Measurements from ENCODE around the gene PLK5. TPM values are rescaled to one million over a fixed set of nuclear protein-coding genes. Genes with fewer than 3 reads are reported as not detected.
A peak's percentile ranks its signal among the peaks of the same experiment; 100 is the strongest.

The PLK5 gene
- total and polyA plus RNA-seq, 5 experiments from 2014 or later = not detected

- H3K4me1 Mint-ChIP-seq = peaks cover 0 to 6% (median 0%) of the 10 kb centered on the region in 4 donors
- no peaks in the 10 kb centered on the region for H3K9me3 Mint-ChIP-seq
- H3K27ac Mint-ChIP-seq = no peak overlapping the region
- POLR2A ChIA-PET = no interaction called here
- no peaks in the 10 kb centered on the region for H3K36me3 Mint-ChIP-seq
- H3K4me3 Mint-ChIP-seq = no peak overlapping the region
- ATAC-seq (no peak), DNase-seq (no peak)
- no peaks in the 10 kb centered on the region for H3K27me3 Mint-ChIP-seq
These were observed 36.5 kb downstream of the PLK5 start for GRCh38 chr19:1560286-1560882.

GRCh38 chr19:1561236-1561842 is 37.5 kb downstream of the PLK5 start:
- DNase-seq = peak in 1 of 10 donors; percentile 50
- POLR2A ChIA-PET = no interaction called here
- no peaks in the 10 kb centered on the region for H3K27me3 Mint-ChIP-seq
- no peak overlapping the region for H3K27ac Mint-ChIP-seq
- H3K36me3 Mint-ChIP-seq = no peaks in the 10 kb centered on the region
- no peak overlapping the region for H3K4me3 Mint-ChIP-seq
- H3K4me1 Mint-ChIP-seq = peaks cover 0 to 6% (median 0%) of the 10 kb centered on the region in 4 donors
- H3K9me3 Mint-ChIP-seq = no peaks in the 10 kb centered on the region
- no peak for ATAC-seq

GRCh38 chr19:1563251-1563650 is 39.4 kb downstream of the PLK5 start:
- no peaks in the 10 kb centered on the region for H3K36me3 Mint-ChIP-seq
- peak overlapping the region in 1 of 10 donors; percentile 4 for H3K4me3 Mint-ChIP-seq
- peak overlapping the region in 1 of 10 donors; percentile 18 for H3K27ac Mint-ChIP-seq
- no peaks in the 10 kb centered on the region for H3K27me3 Mint-ChIP-seq
- ATAC-seq (no peak), DNase-seq (peak in 1 of 10 donors; percentile 21)
- peaks cover 0 to 6% (median 0%) of the 10 kb centered on the region in 4 donors for H3K4me1 Mint-ChIP-seq
- H3K9me3 Mint-ChIP-seq = no peaks in the 10 kb centered on the region
- POLR2A ChIA-PET = no interaction called here

- POLR2A ChIA-PET = interaction anchor here (1.1 kb wide), 1 partner anchor 86 kb away, joined by 3 read pairs; no protein-coding TSS in a partner anchor
- H3K4me1 Mint-ChIP-seq = peaks cover 4 to 9% (median 5%) of the 10 kb centered on the region in 4 donors
- H3K36me3 Mint-ChIP-seq = no peaks in the 10 kb centered on the region
- H3K27ac Mint-ChIP-seq = no peak overlapping the region
- peak overlapping the region in 2 of 10 donors; percentile 34 to 45 for H3K4me3 Mint-ChIP-seq
- ATAC-seq (peak in 1 of 2 donors; percentile 5), DNase-seq (peak in 1 of 10 donors; percentile 13)
- peaks cover 0 to 4% (median 0%) of the 10 kb centered on the region in 5 donors for H3K27me3 Mint-ChIP-seq
- no peaks in the 10 kb centered on the region for H3K9me3 Mint-ChIP-seq
These were observed 42.7 kb downstream of the PLK5 start for GRCh38 chr19:1566392-1567115.

GRCh38 chr19:1567116-1567847 is 43.4 kb downstream of the PLK5 start:
- H3K4me3 Mint-ChIP-seq = peak overlapping the region in 1 of 10 donors; percentile 22

GRCh38 chr19:1567848-1568227 is 44.0 kb downstream of the PLK5 start:
- Mint-ChIP-seq H3K9me3 (no peaks in the 10 kb centered on the region), H3K4me1 (peaks cover 4 to 9% (median 5%) of the 10 kb centered on the region in 4 donors), H3K4me3 (no peak overlapping the region), H3K27me3 (peaks cover 0 to 4% (median 0%) of the 10 kb centered on the region in 5 donors), H3K36me3 (no peaks in the 10 kb centered on the region), H3K27ac (no peak overlapping the region)
- DNase-seq (no peak), ATAC-seq (peak; percentile 43 to 58)
- POLR2A ChIA-PET = interaction anchor here (1.1 kb wide), 1 partner anchor 34 kb away, joined by 3 read pairs; no protein-coding TSS in a partner anchor

More at GRCh38 chr19:1567116-1567847, 43.4 kb downstream of the PLK5 start:
- ATAC-seq (peak in 1 of 2 donors; percentile 25), DNase-seq (peak in 4 of 10 donors; percentile 10 to 58 (median 18))
- peaks cover 4 to 9% (median 5%) of the 10 kb centered on the region in 4 donors for H3K4me1 Mint-ChIP-seq
- peak overlapping the region in 1 of 10 donors; percentile 34 for H3K27ac Mint-ChIP-seq
- POLR2A ChIA-PET = interaction anchor here (1.1 kb wide), 2 partner anchors 34 to 85 kb away, joined by 3 read pairs; no protein-coding TSS in a partner anchor
- H3K27me3 Mint-ChIP-seq = peaks cover 0 to 4% (median 0%) of the 10 kb centered on the region in 5 donors
- H3K36me3 Mint-ChIP-seq = no peaks in the 10 kb centered on the region
- H3K9me3 Mint-ChIP-seq = no peaks in the 10 kb centered on the region

GRCh38 chr19:1568320-1569019 is 44.6 kb downstream of the PLK5 start, which contains the start of gene MEX3D:
MEX3D (minus strand) TSS chr19:1568325; CDS start chr19:1568058, 267 bp downstream.
- H3K4me1 Mint-ChIP-seq = peaks cover 4 to 9% (median 5%) of the 10 kb centered on the region in 4 donors
- ATAC-seq (peak; percentile 87 to 95), DNase-seq (peak; percentile 62 to 98 (median 82))
- no peaks in the 10 kb centered on the region for H3K9me3 Mint-ChIP-seq
- H3K4me3 Mint-ChIP-seq = peak within 1 kb of the TSS; percentile 18 to 74 (median 53)
- POLR2A ChIA-PET = interaction anchor here (1.1 kb wide), 1 partner anchor 33 kb away, joined by 3 read pairs; no protein-coding TSS in a partner anchor
- H3K27me3 Mint-ChIP-seq = peaks cover 0 to 4% (median 0%) of the 10 kb centered on the region in 5 donors
- H3K27ac Mint-ChIP-seq = peak within 1 kb of the TSS in 3 of 10 donors; percentile 8 to 49 (median 34)
- no peaks in the 10 kb centered on the region for H3K36me3 Mint-ChIP-seq

- POLR2A ChIA-PET = interaction anchor here (0.5 to 0.6 kb wide), 3 partner anchors 13 to 19 kb away, joined by 3 to 6 read pairs (median 3); no protein-coding TSS in a partner anchor
- DNase-seq (no peak), ATAC-seq (no peak)
- H3K4me3 Mint-ChIP-seq = peak overlapping the region in 8 of 10 donors; percentile 34 to 73 (median 60)
- peak overlapping the region in 3 of 10 donors; percentile 24 to 53 (median 52) for H3K27ac Mint-ChIP-seq
- peaks cover 4 to 9% (median 5%) of the 10 kb centered on the region in 4 donors for H3K4me1 Mint-ChIP-seq
- H3K27me3 Mint-ChIP-seq = peaks cover 0 to 4% (median 0%) of the 10 kb centered on the region in 5 donors
- no peaks in the 10 kb centered on the region for H3K36me3 Mint-ChIP-seq
- H3K9me3 Mint-ChIP-seq = no peaks in the 10 kb centered on the region
These were observed 46.1 kb downstream of the PLK5 start for GRCh38 chr19:1569997-1570396.

- peaks cover 0 to 2% (median 0%) of the 10 kb centered on the region in 3 donors for H3K36me3 Mint-ChIP-seq
- H3K9me3 Mint-ChIP-seq = no peaks in the 10 kb centered on the region
- no peak overlapping the region for H3K27ac Mint-ChIP-seq
- no peak for DNase-seq
- ATAC-seq = no peak
- H3K27me3 Mint-ChIP-seq = peaks cover 0 to 4% (median 0%) of the 10 kb centered on the region in 5 donors
- POLR2A ChIA-PET = interaction anchor here (0.6 kb wide), 1 partner anchor 18 kb away, joined by 4 read pairs; no protein-coding TSS in a partner anchor
- H3K4me1 Mint-ChIP-seq = peaks cover 5 to 9% (median 5%) of the 10 kb centered on the region in 4 donors
- H3K4me3 Mint-ChIP-seq = peak overlapping the region in 2 of 10 donors; percentile 58 to 73
These were observed 47.0 kb downstream of the PLK5 start for GRCh38 chr19:1570836-1571235.

- H3K4me3 Mint-ChIP-seq = no peak overlapping the region
- peaks cover 5 to 9% (median 7%) of the 10 kb centered on the region in 4 donors for H3K4me1 Mint-ChIP-seq
- DNase-seq (peak in 1 of 10 donors; percentile 48), ATAC-seq (no peak)
- POLR2A ChIA-PET = no interaction called here
- peak overlapping the region in 1 of 10 donors; percentile 53 for H3K27ac Mint-ChIP-seq
- H3K9me3 Mint-ChIP-seq = no peaks in the 10 kb centered on the region
- H3K36me3 Mint-ChIP-seq = peaks cover 0 to 4% (median 0%) of the 10 kb centered on the region in 3 donors
- peaks cover 0 to 4% (median 0%) of the 10 kb centered on the region in 5 donors for H3K27me3 Mint-ChIP-seq
These were observed 47.5 kb downstream of the PLK5 start for GRCh38 chr19:1571358-1571757.

- DNase-seq (no peak), ATAC-seq (no peak)
- Mint-ChIP-seq H3K27ac (peak overlapping the region in 1 of 10 donors; percentile 73), H3K9me3 (no peaks in the 10 kb centered on the region), H3K36me3 (peaks cover 0 to 10% (median 0%) of the 10 kb centered on the region in 3 donors), H3K4me3 (no peak overlapping the region), H3K4me1 (peaks cover 5 to 9% (median 7%) of the 10 kb centered on the region in 4 donors), H3K27me3 (peaks cover 0 to 4% (median 0%) of the 10 kb centered on the region in 5 donors)
- POLR2A ChIA-PET = no interaction called here
These were observed 48.9 kb downstream of the PLK5 start for GRCh38 chr19:1572795-1573194.
